ENCODE measurements around the gene UBL4A.

The UBL4A gene

DNA sequence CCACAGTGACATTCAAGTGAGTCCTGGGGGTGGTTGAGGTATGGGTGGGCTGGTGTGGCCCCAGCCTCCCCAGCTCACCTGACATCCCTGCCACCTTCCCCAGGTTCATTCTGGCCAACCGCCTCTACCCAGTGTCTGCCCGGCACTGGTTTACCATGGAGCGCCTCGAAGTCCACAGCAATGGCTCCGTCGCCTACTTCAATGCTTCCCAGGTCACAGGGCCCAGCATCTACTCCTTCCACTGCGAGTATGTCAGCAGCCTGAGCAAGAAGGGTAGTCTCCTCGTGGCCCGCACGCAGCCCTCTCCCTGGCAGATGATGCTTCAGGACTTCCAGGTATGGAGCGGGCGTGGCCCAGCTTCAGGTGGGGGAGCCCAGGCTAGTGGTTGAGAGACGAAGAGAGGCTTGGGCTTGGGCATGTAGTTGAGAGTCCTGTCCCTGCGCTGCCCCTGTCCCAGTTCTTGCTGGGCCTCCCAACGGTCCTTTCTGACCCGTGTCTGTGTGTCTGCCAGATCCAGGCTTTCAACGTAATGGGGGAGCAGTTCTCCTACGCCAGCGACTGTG, 51.2 kb downstream of the UBL4A start:
- DNase-seq, result no peak
- H3K4me1 Mint-ChIP-seq (ENCODE audit: low read depth), result peaks cover 23% of the 10 kb centered on the region
- no peaks in the 10 kb centered on the region for H3K9me3 Mint-ChIP-seq
- H3K36me3 Mint-ChIP-seq (ENCODE audit: low read depth), result peaks cover 71% of the 10 kb centered on the region
- peaks cover 14% of the 10 kb centered on the region for H3K27me3 Mint-ChIP-seq
- H3K4me3 Mint-ChIP-seq, result no peak overlapping the region
- H3K27ac Mint-ChIP-seq, result no peak overlapping the region

DNA sequence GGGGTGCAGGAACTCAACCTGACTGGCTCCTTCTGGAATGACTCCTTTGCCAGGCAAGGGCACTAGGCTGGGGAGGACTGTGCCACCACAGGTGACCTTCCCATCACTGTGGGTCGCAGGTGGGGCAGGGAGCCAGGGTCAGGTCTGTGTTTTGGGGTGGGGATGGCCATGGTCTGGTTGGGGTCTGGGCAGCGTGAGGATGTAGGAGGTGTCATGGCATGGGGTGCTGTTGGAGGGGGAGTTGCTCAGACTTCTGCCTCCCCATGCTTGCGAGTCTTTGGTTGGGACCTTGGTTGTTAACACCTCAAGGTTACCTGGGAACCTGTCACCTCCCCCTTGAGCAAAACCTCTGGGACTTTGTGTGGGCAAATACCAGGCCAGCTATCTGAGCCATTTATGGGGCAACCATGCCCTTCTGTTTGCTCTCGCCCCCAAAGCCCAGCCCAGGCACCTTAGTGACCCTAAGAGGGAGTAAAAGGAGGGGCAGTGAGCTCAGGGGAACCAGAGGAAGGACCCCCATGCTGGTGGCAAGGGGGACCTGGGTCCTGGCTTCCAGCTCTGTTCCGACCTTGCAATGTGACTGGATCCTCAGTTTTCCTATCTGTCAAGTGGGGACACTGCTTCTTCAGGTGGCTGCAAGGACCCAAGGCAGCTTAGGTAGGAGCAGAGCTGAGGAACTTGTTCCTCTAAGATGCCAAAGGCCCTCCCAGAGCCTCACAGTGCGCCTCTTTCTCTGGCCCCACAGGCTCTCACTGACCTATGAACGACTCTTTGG, 51.8 kb downstream of the UBL4A start:
- peaks cover 14% of the 10 kb centered on the region for H3K27me3 Mint-ChIP-seq
- H3K4me1 Mint-ChIP-seq (ENCODE audit: low read depth), result peaks cover 26% of the 10 kb centered on the region
- no peaks in the 10 kb centered on the region for H3K9me3 Mint-ChIP-seq
- DNase-seq, result no peak
- no peak overlapping the region for H3K27ac Mint-ChIP-seq
- no peak overlapping the region for H3K4me3 Mint-ChIP-seq
- peaks cover 66% of the 10 kb centered on the region for H3K36me3 Mint-ChIP-seq (ENCODE audit: low read depth)

Measured in activated T-cell treated with anti-CD3 and anti-CD28 coated beads, Interleukin-2, amount 50 U/mL, for 24 hours (primary cell).